Measurements from ENCODE around the gene TNFRSF6B. TPM values are rescaled to one million over a fixed set of nuclear protein-coding genes. Genes with fewer than 3 reads are reported as not detected.

The TNFRSF6B gene
- total RNA-seq, 1 experiment from 2014 or later: 1.9 TPM

DNA sequence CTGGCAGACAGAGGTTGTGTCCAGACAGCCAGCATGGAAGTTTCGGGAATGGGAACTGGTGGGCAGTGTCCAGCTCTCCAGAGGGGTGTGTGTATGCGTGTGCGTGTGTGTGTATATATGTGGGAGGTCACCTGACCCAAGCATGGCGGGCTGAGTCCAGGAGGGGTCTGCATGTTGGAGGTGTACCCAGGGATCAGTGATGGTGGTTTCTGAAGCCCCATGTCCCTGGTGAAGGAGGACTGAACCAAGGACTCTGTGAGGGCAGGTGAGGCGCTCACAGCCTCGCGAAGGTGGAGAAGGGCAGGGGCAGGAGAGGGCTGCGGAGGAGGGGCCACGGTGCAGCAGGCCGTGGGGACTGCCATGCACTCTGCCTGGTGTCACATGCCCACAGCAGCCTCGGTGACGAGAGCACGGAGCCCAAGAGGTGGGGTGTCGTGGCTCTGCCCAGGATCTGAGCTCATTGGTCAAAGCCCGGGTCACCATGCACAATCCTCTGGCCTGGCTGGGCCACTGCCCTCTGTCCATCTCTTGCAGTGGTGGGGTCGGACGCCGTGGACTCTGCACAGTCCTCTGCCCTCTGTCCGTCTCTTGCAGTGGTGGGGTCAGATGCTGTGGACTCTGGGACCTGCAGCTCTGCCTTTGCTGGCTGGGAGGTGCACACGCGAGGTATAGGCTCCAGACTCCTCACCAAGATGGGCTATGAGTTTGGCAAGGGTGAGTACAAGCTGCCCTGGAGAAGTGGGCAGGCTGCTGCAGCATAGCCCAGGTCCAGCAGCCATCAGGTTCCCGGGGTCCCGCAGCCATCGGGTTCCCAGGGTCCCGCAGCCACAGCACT, 37.9 kb downstream of the TNFRSF6B start:
- Histone ChIP-seq H3K27me3 (replicated peaks) (no peaks in the 10 kb centered on the region), H3K36me3 (peaks cover 78% of the 10 kb centered on the region), H3K9me3 (replicated peaks) (0 out of 2 replicates have a peak, but pooled peaks cover 2% of the 10 kb centered on the region), H3K4me1 (replicated peaks) (peaks cover 5% of the 10 kb centered on the region), H3K4me3 (no peak overlapping the region), H3K27ac (no peak overlapping the region)
- DNase-seq (ENCODE audit: low read depth in 1 of 2, low spot score in 2 of 2): no peak

- peaks cover 70% of the 10 kb centered on the region for H3K36me3 ChIP-seq
- H3K9me3 ChIP-seq (replicated peaks): 0 out of 2 replicates have a peak, but pooled peaks cover 2% of the 10 kb centered on the region
- no peak for DNase-seq (ENCODE audit: low read depth in 1 of 2, low spot score in 2 of 2)
- no peaks in the 10 kb centered on the region for H3K27me3 ChIP-seq (replicated peaks)
- H3K4me1 ChIP-seq (replicated peaks): peaks cover 5% of the 10 kb centered on the region
- H3K4me3 ChIP-seq: no peak overlapping the region
- no peak overlapping the region for H3K27ac ChIP-seq
Measured at GRCh38 chr20:63734946-63735858, 38.8 kb downstream of the TNFRSF6B start.

GRCh38 chr20:63735859-63736718, 39.6 kb downstream of the TNFRSF6B start, which contains the start of gene LIME1:
LIME1 (plus strand) TSS chr20:63736664; CDS start chr20:63737550, 886 bp downstream.
- H3K27ac ChIP-seq: no peak within 1 kb of the TSS
- no peak for DNase-seq (ENCODE audit: low read depth in 1 of 2, low spot score in 2 of 2)
- peaks cover 69% of the 10 kb centered on the region for H3K36me3 ChIP-seq
- H3K9me3 ChIP-seq (replicated peaks): 0 out of 2 replicates have a peak, but pooled peaks cover 2% of the 10 kb centered on the region
- H3K4me1 ChIP-seq (replicated peaks): peaks cover 9% of the 10 kb centered on the region
- no peak within 1 kb of the TSS for H3K4me3 ChIP-seq
- H3K27me3 ChIP-seq (replicated peaks): no peaks in the 10 kb centered on the region

DNA sequence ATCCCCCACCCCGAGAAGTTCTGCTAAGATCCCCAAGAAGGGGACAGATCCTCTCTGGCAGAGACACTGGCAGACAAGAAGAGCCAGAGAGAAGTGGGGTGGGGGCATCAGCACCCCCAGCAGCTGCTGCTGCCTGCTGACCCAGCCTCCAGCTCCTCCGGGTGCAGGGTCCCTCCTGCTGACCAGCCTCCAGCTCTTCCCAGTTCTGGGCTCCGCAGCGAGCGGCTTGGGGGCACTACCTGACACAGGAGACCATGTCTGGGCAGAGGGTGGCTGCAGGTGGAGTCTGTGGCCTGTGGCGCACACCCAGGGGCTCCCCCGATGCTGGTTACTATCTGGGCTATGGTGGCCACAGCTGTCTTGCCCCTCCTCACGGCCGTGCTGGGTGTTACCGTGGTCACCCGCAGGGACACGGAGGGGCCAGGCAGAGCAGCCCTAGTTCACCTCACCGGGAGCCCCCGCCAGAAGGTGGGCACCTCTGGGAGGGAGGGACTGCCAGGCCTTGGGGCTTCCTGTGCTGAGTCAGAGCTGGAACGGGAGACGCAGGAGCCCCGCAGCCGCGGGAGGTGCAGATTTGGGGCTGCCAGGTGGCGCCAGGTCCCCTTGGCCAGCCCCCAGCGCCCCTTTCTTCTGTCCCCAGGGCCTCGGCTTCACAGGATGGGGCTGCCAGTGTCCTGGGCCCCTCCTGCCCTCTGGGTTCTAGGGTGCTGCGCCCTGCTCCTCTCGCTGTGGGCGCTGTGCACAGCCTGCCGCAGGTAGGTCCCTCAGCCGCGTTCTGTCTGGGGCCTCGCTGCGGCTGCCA, 40.6 kb downstream of the TNFRSF6B start:
- Histone ChIP-seq H3K27ac (no peak overlapping the region), H3K27me3 (replicated peaks) (no peaks in the 10 kb centered on the region), H3K4me1 (replicated peaks) (peaks cover 15% of the 10 kb centered on the region), H3K36me3 (peaks cover 73% of the 10 kb centered on the region), H3K9me3 (replicated peaks) (0 out of 2 replicates have a peak, but pooled peaks cover 2% of the 10 kb centered on the region), H3K4me3 (no peak overlapping the region)
- DNase-seq (ENCODE audit: low read depth in 1 of 2, low spot score in 2 of 2): no peak

GRCh38 chr20:63737695-63737944, 41.2 kb downstream of the TNFRSF6B start:
- H3K27ac ChIP-seq: no peak overlapping the region
- H3K4me3 ChIP-seq: no peak overlapping the region

DNA sequence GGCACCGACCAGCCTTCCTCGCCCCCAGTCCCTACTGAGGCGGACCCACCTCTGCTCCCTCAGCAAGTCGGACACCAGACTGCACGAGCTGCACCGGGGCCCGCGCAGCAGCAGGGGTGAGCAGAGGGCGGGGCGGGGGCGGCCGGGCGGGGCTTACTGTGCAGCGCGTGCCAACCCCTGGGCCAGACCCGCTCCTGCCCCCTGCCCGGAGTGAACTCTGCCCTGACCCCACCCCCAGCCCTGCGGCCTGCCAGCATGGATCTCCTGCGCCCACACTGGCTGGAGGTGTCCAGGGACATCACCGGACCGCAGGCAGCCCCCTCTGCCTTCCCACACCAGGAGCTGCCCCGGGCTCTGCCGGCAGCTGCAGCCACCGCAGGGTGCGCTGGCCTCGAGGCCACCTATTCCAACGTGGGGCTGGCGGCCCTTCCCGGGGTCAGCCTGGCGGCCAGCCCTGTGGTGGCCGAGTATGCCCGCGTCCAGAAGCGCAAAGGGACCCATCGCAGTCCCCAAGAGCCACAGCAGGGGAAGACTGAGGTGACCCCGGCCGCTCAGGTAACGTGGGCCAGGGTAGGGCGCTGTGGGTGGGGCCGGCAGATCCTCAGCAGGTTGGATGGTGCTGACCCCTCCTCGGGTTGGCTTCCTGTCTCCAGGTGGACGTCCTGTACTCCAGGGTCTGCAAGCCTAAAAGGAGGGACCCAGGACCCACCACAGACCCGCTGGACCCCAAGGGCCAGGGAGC, 41.7 kb downstream of the TNFRSF6B start:
- no peak overlapping the region for H3K27ac ChIP-seq

More at GRCh38 chr20:63737695-63737944, 41.2 kb downstream of the TNFRSF6B start:
- Histone ChIP-seq H3K36me3 (peaks cover 77% of the 10 kb centered on the region), H3K27me3 (replicated peaks) (no peaks in the 10 kb centered on the region), H3K9me3 (replicated peaks) (0 out of 2 replicates have a peak, but pooled peaks cover 2% of the 10 kb centered on the region), H3K4me1 (replicated peaks) (peaks cover 15% of the 10 kb centered on the region)
- DNase-seq (ENCODE audit: low read depth in 1 of 2, low spot score in 2 of 2): no peak

GRCh38 chr20:63738687-63739129, 42.3 kb downstream of the TNFRSF6B start:
- no peak overlapping the region for H3K4me3 ChIP-seq
- peaks cover 15% of the 10 kb centered on the region for H3K4me1 ChIP-seq (replicated peaks)
- H3K27ac ChIP-seq: no peak overlapping the region
- DNase-seq (ENCODE audit: low read depth in 1 of 2, low spot score in 2 of 2): no peak
- H3K27me3 ChIP-seq (replicated peaks): no peaks in the 10 kb centered on the region
- H3K36me3 ChIP-seq: peaks cover 77% of the 10 kb centered on the region
- H3K9me3 ChIP-seq (replicated peaks): 0 out of 2 replicates have a peak, but pooled peaks cover 2% of the 10 kb centered on the region

More for the DNA sequence above, 41.7 kb downstream of the TNFRSF6B start:
- Histone ChIP-seq H3K4me1 (replicated peaks) (peaks cover 15% of the 10 kb centered on the region), H3K4me3 (no peak overlapping the region), H3K36me3 (peaks cover 77% of the 10 kb centered on the region), H3K9me3 (replicated peaks) (0 out of 2 replicates have a peak, but pooled peaks cover 2% of the 10 kb centered on the region), H3K27me3 (replicated peaks) (no peaks in the 10 kb centered on the region)
- no peak for DNase-seq (ENCODE audit: low read depth in 1 of 2, low spot score in 2 of 2)

DNA sequence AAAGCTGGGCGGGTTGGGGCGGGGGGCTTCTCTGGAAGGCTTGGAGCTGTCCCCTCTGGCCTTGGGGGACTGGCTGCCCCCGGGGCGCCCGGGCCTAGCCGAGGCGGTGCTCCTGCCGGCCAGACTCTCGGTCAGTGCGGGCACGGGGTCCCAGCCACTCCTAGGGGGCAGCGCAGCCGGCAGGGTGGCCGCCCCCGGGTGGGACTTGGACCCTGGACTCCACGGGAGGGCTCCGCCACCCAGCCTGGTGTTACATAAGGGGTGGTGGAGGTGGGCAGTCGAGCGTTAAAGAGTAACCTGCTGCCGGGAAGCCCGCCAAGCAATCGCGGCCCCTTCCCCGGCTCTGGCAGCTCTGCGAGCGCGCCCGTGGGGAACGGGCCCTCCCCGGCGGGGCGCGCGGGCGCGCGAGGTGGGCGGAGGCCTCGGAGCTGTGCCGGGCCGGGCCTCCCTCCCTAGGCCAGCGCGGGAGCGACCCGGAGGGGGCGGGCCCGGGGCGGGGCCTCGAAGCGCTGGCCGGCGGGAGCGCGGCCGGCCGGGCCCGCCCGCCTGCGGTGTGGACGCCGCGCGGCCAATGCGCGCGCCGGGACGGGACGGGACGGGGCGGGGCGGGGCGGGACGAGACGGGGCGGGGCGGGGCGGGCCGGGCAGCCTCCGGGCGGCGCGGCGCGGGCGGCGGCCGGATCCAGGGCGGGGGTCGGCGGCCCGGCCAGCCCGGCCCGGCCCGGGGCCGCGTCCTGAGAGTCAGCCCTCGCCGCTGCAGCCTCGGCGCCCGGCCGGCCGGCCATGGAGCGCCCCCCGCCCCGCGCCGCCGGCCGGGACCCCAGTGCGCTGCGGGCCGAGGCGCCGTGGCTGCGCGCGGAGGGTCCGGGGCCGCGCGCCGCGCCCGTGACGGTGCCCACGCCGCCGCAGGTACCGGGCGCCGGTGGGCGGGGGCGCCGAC, 42.9 kb downstream of the TNFRSF6B start, which contains the start of gene SLC2A4RG:
SLC2A4RG (plus strand) TSS at position 647 of the 940 bp plus-strand sequence; CDS start at position 784, 137 bp downstream.
- H3K27me3 ChIP-seq (replicated peaks): no peaks in the 10 kb centered on the region
- H3K36me3 ChIP-seq: peaks cover 71% of the 10 kb centered on the region
- peak within 1 kb of the TSS; percentile 57 for H3K4me3 ChIP-seq
- H3K27ac ChIP-seq: peak within 1 kb of the TSS; percentile 45
- 0 out of 2 replicates have a peak, but pooled peaks cover 2% of the 10 kb centered on the region for H3K9me3 ChIP-seq (replicated peaks)
- H3K4me1 ChIP-seq (replicated peaks): peaks cover 15% of the 10 kb centered on the region
- DNase-seq (ENCODE audit: low read depth in 1 of 2, low spot score in 2 of 2): peak; percentile 50 to 70

DNA sequence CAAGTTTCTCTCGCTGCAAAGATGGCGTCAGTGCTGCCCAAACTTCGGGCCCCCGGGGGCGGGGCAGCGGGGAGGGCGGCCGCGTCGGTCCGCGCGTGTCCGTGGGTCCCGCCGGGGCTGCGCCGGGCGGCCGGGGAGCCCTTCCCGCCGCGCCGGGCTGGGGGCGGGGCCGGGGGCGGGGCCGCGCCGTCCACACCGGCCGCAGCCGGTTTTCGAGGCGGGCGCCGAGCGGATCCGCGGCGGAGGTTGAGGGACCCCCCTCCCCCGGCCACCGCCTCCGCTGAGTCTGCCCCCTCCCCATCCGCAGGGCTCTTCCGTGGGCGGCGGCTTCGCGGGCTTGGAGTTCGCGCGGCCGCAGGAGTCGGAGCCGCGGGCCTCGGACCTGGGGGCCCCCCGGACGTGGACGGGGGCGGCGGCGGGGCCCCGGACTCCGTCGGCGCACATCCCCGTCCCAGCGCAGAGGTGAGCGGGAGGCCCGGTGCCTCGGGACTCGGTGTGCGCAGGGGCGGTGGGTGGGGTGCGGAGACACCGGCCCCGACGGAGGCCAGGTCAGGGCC, 43.7 kb downstream of the TNFRSF6B start:
- Histone ChIP-seq H3K36me3 (peaks cover 66% of the 10 kb centered on the region), H3K9me3 (replicated peaks) (0 out of 2 replicates have a peak, but pooled peaks cover 2% of the 10 kb centered on the region), H3K4me3 (peak overlapping the region; percentile 57), H3K27ac (peak overlapping the region; percentile 45), H3K27me3 (replicated peaks) (no peaks in the 10 kb centered on the region), H3K4me1 (replicated peaks) (peaks cover 15% of the 10 kb centered on the region)
- no peak for DNase-seq (ENCODE audit: low read depth in 1 of 2, low spot score in 2 of 2)

DNA sequence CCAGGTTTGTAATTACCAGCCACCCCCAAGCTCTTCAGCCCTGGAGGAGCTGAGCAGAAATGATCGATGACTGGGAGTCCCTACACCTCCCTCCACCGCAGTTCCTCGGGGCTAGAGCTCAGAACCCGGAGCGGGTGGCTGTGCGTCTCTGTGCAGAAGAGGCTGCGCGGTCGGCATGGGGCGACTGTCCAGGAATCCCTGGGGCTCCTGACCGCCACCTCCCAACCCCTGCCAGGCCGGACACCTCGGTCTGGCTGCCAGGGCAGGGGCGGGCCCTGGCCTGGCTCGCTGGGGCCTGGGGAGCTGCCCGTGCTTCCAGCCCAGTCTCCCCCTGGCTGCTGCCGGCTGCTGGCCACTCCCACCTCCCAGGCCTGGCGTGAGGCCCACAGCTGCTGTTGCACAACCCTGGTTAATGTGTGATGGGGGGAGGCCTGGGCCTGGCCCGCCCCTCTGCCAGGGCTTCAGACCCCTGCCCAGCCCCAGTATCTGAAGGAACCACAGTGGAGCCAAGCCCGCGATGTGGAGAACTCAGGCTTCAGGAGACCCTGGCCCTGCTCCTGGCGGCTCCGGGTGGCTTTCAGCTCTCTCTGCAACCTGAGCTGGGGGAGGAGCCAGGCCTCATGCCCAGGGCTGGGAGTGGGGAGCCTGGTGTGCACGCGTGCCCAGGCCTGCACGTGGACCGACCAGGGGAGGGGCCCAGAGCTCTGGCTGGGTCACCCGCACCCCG, 44.3 kb downstream of the TNFRSF6B start:
- H3K36me3 ChIP-seq: peaks cover 59% of the 10 kb centered on the region
- H3K9me3 ChIP-seq (replicated peaks): 0 out of 2 replicates have a peak, but pooled peaks cover 2% of the 10 kb centered on the region
- H3K4me3 ChIP-seq: peak overlapping the region; percentile 57
- H3K27ac ChIP-seq: peak overlapping the region; percentile 45
- H3K27me3 ChIP-seq (replicated peaks): no peaks in the 10 kb centered on the region
- DNase-seq (ENCODE audit: low read depth in 1 of 2, low spot score in 2 of 2): peak; percentile 85
- H3K4me1 ChIP-seq (replicated peaks): peaks cover 15% of the 10 kb centered on the region
